GM21576 (cell line): Measurements from ENCODE around the gene ANKRD50.

Experiments used
- ATAC-seq: cut with Tn5 transposase; IDR thresholded peaks from one replicate; pipeline ENCODE4 v1.9.1; 2021; ENCODE audit warnings: mild to moderate bottlenecking, moderate library complexity; ENCODE audit not compliant: unreplicated experiment

The ANKRD50 gene

DNA sequence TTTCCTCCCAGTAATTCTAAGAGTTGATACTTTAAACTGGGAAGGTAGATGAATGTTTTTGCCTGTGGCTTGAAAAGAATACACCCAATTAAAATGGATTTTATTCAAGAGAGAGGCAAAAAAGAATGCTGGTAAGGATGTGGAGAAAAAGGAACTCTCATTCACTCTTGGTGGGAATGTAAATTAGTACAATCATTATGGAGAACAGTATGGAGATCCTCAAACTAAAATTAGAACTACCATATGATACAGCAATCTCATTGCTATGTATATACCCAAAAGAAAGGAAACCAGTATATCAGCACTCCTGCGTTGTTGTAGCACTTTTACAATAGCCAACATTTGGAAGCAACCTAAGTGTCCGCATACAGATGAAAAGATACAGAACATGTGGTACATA is 75.2 kb downstream of the ANKRD50 start:
- no peak for ATAC-seq

DNA sequence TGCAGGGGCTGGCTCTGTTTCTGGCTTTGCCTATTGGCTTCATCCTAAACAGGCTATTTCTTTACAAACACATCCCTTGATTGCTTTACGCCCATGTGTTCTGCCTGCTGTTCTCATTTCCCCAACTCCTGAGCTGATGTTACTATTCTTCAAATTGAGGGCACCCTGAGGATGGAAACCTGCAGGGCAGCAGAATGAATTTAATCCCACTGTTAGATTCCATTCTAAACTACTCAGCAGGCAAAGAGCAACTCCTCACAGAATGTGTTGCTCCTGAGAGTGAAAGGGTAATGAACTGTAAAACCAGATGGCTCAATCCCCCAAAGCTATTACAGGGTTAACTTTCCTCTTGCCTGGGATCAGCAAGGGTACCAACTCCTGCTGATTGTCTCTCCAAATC is 75.7 kb downstream of the ANKRD50 start:
- no peak for ATAC-seq

DNA sequence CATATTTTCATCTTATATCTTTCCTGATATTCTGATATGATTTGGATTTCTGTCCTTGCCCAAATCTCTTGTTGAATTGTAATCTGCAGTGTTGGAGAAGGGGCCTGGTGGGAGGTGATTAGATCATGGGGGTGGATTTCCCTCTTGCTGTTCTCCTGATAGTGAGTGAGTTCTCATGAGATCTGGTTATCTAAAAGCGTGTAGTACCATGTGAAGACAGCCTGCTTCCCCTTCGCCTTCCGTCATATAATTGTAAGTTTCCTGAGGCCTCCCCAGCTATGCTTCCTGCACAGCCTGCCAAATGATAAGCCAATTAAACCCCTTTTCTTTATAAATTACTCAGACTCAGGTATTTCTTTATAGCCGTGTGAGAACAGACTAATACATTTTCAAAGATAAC is 77.2 kb downstream of the ANKRD50 start:
- ATAC-seq: no peak

DNA sequence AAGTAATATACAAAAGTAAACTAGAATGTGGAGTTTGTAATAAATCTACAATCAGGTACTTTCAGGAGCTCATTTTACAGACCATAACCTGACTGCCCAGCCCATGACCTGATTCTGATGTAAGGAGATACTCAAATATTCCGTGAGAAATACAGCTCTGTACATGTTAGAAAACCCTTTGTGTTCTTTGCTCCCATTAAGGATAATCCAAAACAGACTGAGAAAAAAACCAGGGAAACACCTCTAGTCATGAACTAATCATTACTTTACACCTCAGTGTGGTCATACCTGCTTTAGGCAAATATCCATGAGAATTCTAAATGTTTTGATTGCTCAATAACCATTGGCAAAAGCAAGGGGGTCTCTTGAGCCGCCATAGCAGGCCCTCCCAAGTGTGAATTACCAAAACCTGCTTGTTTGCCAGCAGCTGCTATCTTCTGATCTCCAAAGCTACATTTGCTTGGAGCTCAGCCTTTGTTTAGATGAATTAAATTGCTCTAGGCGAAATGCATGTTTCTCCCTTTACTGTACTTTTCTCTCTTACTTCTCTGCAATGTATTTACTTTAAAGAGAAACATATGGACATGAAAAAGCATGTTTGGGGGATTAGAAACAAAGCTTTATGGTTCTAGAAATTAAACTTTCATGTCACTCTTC is 79.1 kb downstream of the ANKRD50 start:
- no peak for ATAC-seq

GRCh38 chr4:124632439-124632838 is 80.1 kb downstream of the ANKRD50 start:
- ATAC-seq: no peak

DNA sequence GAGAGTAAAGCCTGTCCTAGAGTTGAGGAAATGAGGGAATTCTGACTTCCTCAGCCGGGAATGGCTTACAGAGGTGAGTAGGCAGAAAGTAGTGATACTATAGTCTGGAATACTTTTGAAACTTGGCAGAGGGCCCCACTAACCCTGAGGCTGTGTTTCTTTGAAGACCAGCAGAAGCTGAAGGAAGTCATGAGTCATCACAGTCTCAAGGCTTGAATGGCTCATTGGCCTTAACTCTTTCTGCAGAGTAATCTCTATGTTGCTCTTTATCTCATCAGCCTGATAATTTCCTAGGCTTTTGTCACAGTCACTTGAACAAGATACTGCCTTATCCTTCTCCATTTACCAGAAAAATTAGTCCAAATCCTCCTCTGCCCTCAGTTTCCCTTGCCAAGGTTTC is 80.8 kb downstream of the ANKRD50 start:
- peak; percentile 78 for ATAC-seq

DNA sequence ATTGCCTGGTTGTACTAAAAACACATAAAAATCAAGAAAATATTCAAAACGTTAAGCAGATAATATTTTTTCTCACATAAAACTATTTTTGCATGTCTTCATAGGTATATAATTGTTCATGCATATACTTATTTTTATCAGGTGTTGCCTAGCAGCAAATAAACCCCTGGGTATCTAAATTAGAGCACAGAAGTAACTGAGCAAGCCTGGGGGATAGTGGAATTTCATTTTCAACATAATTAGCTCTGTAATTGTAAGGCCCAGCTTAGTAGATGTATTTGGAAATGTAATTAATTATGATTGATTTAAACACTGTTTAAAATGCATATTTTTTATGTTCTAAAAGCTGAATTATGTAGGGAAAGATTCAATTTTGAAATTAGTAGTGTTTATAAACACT is 82.9 kb downstream of the ANKRD50 start:
- no peak for ATAC-seq
